Effector CD4-positive, alpha-beta T cell (primary cell): ENCODE data around the gene PKMYT1.
"Not testable (repeated sequence)": the region's sequence is repeated elsewhere in the genome, so short reads cannot be mapped to it uniquely, and the experiment has no call there.

Experiments
- DNase-seq: peaks from one replicate; pipeline ENCODE4 v3.0.0-alpha.2; 2020

PKMYT1 gene

DNA sequence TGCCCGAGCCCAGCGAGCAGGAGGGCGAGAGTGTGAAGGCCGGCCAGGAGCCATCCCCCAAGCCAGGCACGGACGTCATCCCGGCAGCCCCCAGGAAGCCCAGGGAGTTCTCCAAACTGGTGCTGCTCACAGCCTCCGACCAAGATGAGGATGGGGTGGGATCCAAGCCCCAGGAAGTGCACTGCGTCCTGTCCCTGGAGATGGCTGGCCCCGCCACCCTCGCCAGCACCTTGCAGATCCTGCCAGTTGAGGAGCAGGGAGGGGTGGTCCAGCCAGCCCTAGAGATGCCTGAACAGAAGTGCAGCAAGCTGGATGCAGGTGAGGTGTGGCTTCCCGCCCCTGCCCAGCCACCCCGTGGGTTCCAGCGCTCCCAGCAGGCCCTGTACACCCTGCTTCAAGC is 50.6 kb downstream of the PKMYT1 start:
- no peak for DNase-seq

DNA sequence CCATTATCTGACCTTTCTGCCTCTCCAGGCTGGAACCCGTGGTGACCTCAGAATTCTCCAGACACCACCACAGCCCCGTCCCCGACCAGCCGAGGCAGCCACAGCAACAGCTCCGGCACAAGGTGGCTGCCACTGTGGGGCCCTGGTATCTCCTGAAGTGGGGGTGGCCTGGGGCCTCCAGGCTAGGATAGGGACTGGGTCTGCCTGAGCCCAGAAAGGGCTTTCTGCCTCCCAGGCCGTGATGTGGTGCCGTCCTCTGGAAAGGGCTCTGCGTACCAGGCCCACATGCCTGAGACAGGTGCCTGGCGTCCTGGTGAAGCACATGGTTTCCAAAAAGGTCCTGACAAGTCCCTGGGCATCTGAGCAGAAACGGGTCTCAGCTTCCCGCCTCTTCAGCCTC is 51.5 kb downstream of the PKMYT1 start:
- DNase-seq, result no peak

DNA sequence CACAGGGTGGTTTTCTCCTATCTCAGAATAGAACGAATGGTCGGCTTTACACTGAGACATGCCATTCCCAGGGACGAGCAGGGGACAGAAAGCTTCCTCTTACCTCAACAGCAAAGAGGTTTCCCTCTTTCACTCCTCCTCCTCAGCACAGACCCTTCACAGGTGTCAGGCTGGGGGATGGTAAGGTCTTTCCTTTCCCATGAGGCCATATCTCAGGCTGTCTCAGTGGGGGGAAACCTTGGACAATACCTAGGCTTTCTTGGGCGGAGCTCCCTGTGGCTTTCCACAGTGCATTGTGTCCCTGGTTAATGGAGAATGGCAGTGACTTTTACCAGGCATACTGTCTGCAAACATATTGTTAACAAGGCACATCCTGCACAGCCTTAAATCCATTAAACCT is 52.1 kb downstream of the PKMYT1 start:
- not testable (repeated sequence) for DNase-seq

DNA sequence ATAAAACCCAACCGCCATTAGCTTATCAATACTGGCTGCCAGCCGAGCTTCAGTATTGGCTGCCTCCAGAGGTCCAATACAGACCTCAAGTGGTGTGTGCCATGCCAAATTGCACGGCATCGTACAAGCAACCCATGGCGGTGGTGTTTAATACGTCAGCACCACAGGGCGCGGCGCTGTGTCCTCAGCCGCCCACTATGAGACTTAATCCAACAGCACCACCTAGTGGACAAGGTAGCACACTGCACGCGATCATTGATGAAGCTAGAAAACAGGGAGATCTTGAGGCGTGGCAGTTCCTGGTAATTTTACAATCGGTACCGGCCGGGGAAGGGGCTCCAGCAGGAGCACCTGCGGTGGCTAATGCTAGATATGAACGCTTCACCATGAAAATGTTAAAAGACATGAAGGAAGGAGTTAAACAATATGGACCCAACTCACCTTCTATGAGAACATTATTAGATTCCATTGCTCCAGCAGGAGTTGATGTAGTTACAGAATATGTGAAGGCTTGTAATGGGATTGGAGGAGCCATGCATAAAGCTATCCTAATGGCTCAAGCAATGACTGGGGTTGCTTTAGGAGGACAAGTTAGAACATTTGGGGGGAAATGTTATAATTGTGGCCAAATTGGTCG is 53.1 kb downstream of the PKMYT1 start:
- peak; percentile 84 for DNase-seq

DNA sequence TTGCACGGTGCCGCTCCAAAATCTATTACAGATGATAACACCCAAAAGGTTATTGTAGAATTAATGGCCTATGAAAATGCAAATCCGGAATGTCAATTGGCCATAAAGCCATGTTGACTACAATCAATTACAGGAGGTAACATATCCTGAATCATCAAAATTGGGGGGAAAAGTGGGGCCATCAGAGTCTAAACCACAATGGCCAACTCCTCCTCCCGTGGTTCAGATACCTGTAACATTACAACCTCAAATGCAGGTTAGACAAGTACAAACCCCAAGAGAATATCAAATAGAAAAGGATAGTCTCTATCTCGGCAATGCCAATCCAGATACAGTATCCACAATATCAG is 53.6 kb downstream of the PKMYT1 start:
- no peak for DNase-seq

DNA sequence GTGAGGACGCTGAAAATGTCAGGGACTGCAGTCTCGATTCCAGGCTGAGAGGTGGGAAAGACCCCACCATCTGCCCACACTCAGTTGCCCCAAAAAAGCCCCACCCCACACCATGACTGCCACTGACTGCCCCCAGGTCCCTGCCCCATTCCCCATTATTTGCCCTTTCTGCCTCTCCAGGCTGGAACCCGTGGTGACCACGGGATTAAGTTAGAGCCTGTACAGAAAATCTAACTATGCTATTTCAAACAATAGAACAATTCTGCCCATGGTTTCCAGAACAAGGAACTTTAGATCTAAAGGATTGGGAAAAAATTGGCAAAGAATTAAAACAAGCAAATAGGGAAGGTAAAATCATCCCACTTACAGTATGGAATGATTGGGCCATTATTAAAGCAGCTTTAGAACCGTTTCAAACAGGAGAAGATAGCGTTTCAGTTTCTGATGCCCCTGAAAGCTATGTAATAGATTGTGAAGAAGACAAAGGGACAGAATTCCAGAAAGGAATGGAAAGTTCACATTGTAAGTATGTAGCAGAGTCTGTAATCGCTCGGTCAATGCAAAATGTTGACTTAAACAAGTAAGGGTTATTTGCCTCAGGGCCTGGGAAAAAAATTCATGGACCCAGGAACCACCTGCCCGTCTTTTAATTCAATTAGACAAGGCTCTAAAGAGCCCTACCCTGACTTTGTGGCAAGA is 54.1 kb downstream of the PKMYT1 start:
- no peak for DNase-seq

DNA sequence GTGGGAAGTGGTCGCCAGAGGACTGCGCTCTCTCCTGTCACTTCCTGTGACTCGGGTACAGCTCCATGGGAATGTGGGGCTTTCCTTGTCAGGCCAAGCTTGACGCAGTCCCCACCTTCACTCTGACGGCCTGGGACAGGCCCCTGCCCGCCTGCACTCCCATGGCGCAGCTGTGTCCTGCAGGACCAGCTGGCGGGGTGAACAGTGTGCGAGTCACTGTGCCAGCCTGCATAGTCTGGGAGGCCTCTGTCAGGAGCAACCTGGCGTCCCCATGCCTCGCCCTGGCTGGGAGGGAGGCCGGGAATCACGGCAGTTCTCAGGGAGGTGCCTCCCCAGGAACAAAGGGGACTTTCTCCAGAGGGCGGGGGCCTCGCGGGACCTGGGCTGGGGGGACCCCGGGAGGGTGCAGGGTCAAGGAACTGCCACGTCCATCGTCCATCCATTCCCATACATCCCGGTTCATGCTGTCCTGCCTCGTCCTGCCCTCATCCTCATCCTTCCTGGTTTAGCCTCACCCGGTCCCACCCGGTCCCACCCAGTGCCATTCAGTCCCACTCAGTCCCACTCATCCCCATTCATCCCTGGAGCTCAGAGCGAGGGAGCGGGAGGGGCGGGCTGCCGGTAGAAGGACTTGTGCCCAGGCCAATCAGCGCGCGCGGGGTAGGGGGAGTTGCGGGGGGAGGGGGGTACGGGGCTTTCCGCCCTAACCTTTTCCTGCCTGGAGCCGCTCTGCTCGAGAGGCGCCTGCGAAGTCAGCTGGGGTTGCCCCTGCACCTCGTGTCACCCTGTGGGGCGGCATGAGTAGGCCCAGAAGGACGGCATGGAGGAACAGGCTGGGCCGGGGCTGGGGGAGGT is 55.1 kb downstream of the PKMYT1 start:
- DNase-seq, result no peak

DNA sequence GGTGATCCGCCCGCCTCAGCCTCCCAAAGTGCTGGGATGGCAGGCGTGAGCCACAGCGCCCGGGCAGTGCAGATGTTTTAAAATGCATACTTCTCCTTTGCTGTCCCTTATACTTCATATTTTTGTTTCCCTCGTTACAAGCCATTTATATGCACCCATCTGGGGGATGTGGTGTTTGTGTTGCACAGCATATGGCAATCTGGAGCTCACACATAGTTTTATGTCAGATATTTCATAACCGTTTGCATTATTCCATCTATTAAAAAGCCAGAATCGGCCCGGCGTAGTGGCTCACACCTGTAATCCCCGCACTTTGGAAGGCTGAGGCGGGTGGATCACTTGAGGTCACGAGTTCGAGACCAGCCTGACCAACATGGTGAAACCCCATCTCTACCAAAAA is 56.8 kb downstream of the PKMYT1 start:
- DNase-seq, result no peak
